Gastrocnemius medialis (tissue), 4 donors: Measurements from ENCODE around the gene IL13.

Experiments
- POLR2A ChIP-seq, 2 donors: fragments of 450-650 bp; IDR thresholded peaks; one replicate each; pipeline ENCODE4 v1.6.1; 2017; ENCODE audit warnings: antibody characterized with exemption in 2 of 2, mild to moderate bottlenecking in 2 of 2, moderate library complexity in 2 of 2
- TF ChIP-seq, protein P1 (sequence below), 5 experiments: fragments of 450-650 bp in 3 of 5; fragments of 200-600 bp in 2 of 5; sonication (generic) in 2 of 5; IDR thresholded peaks in 4 of 5; conservative IDR thresholded peaks in 1 of 5; 1 replicate in 4 of 5; 2 replicates in 1 of 5; pipeline ENCODE4 v1.5.1; 2016 to 2019; ENCODE audit warnings: antibody characterized with exemption in 5 of 5, mild to moderate bottlenecking in 3 of 5, moderate library complexity in 3 of 5

GRCh38 chr5:132669966-132670882, 12.3 kb downstream of the IL13 start:
- TF ChIP-seq, protein P1, sequence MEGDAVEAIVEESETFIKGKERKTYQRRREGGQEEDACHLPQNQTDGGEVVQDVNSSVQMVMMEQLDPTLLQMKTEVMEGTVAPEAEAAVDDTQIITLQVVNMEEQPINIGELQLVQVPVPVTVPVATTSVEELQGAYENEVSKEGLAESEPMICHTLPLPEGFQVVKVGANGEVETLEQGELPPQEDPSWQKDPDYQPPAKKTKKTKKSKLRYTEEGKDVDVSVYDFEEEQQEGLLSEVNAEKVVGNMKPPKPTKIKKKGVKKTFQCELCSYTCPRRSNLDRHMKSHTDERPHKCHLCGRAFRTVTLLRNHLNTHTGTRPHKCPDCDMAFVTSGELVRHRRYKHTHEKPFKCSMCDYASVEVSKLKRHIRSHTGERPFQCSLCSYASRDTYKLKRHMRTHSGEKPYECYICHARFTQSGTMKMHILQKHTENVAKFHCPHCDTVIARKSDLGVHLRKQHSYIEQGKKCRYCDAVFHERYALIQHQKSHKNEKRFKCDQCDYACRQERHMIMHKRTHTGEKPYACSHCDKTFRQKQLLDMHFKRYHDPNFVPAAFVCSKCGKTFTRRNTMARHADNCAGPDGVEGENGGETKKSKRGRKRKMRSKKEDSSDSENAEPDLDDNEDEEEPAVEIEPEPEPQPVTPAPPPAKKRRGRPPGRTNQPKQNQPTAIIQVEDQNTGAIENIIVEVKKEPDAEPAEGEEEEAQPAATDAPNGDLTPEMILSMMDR (IDR thresholded peaks at IDR 0.05 in 4 of 5, conservative IDR thresholded peaks at IDR 0.05 in 1 of 5) = no peak
- no peak for TF ChIP-seq POLR2A (IDR thresholded peaks at IDR 0.05)
